Caki2 (cell line): ENCODE data around the gene ZNF358. TPM values are rescaled to one million over a fixed set of nuclear protein-coding genes. Genes with fewer than 3 reads are reported as not detected.

Experiments
- DNase-seq: peaks from one replicate; pipeline ENCODE4 v3.0.0-alpha.2; 2015; ENCODE audit warnings: low read depth
- in situ Hi-C: cut with HindIII; loops from 2 replicates; pipeline ENCODE4 v1.10.0; 2016; ENCODE audit warnings: low sequenced_read_pairs, low pct_unique_long_range_greater_than_20kb, mixed read lengths
- total RNA-seq: library from RNA; depleted of rRNA; stranded (reverse); fragments of >200 nt; shearing (Covaris generic); gene quantifications from 2 replicates; pipeline ENCODE4 v1.2.3, GENCODE V29; 2014; ENCODE audit warnings: low replicate concordance

The ZNF358 gene
- total RNA-seq, 1 experiment from 2014 or later = 22.9 TPM

- DNase-seq = no peak
- in situ Hi-C loops = no loop called here
Measured at GRCh38 chr19:7545300-7545699, 29.4 kb downstream of the ZNF358 start.

- no peak for DNase-seq
- in situ Hi-C loops = no loop called here
Measured at GRCh38 chr19:7545904-7546303, 30.0 kb downstream of the ZNF358 start.

GRCh38 chr19:7547159-7547558, 31.3 kb downstream of the ZNF358 start:
- in situ Hi-C loops = no loop called here
- no peak for DNase-seq

- in situ Hi-C loops = no loop called here
- no peak for DNase-seq
Measured at GRCh38 chr19:7549429-7550148, 33.7 kb downstream of the ZNF358 start.

- in situ Hi-C loops = no loop called here
- DNase-seq = no peak
Measured at GRCh38 chr19:7550169-7550770, 34.4 kb downstream of the ZNF358 start.

GRCh38 chr19:7550987-7551761, 35.3 kb downstream of the ZNF358 start:
- in situ Hi-C loops = no loop called here
- no peak for DNase-seq

- no peak for DNase-seq
- in situ Hi-C loops = no loop called here
Measured at GRCh38 chr19:7552781-7553180, 36.9 kb downstream of the ZNF358 start.

- DNase-seq = no peak
- in situ Hi-C loops = no loop called here
Measured at GRCh38 chr19:7554565-7554964, 38.7 kb downstream of the ZNF358 start.

GRCh38 chr19:7554990-7555864, 39.3 kb downstream of the ZNF358 start:
- no peak for DNase-seq
- in situ Hi-C loops = no loop called here

GRCh38 chr19:7556696-7557315, 40.9 kb downstream of the ZNF358 start:
- DNase-seq = no peak
- in situ Hi-C loops = no loop called here

- in situ Hi-C loops = no loop called here
- DNase-seq = no peak
Measured at GRCh38 chr19:7558667-7559066, 42.8 kb downstream of the ZNF358 start.

GRCh38 chr19:7559102-7559501, 43.2 kb downstream of the ZNF358 start:
- no peak for DNase-seq
- in situ Hi-C loops = no loop called here

GRCh38 chr19:7560255-7560654, 44.4 kb downstream of the ZNF358 start:
- in situ Hi-C loops = no loop called here

GRCh38 chr19:7561325-7561724, 45.4 kb downstream of the ZNF358 start:
- in situ Hi-C loops = no loop called here
- DNase-seq = no peak

More at GRCh38 chr19:7560255-7560654, 44.4 kb downstream of the ZNF358 start:
- no peak for DNase-seq

GRCh38 chr19:7562646-7563393, 46.9 kb downstream of the ZNF358 start:
- in situ Hi-C loops = no loop called here
- no peak for DNase-seq

GRCh38 chr19:7564866-7565265, 49.0 kb downstream of the ZNF358 start:
- no peak for DNase-seq
- in situ Hi-C loops = no loop called here

- in situ Hi-C loops = no loop called here
- DNase-seq = no peak
Measured at GRCh38 chr19:7565332-7565731, 49.4 kb downstream of the ZNF358 start.
